ENCODE measurements around the gene ACOT11. TPM values are rescaled to one million over a fixed set of nuclear protein-coding genes. Genes with fewer than 3 reads are reported as not detected.

The ACOT11 gene
- polyA plus RNA-seq, 1 donor (not counting 4 experiments of a cell fraction or from before 2014, with no cell fraction given): 3.4 TPM

- H3K4me2 ChIP-seq (ENCODE audit: control insufficient read depth, extremely low read depth, insufficient read depth, low read depth, low read length): no peak overlapping the region
- H4K20me1 ChIP-seq (ENCODE audit: control insufficient read depth, extremely low read depth, insufficient read depth, low read length): no peaks in the 10 kb centered on the region
Observed at GRCh38 chr1:54645806-54646676, 98.0 kb downstream of the ACOT11 start.

GRCh38 chr1:54649130-54649898, 101.3 kb downstream of the ACOT11 start:
- H3K27me3 ChIP-seq (ENCODE audit: control insufficient read depth, extremely low read depth, insufficient read depth, low read length): peaks cover 13% of the 10 kb centered on the region
- H3K9ac ChIP-seq (ENCODE audit: control insufficient read depth, extremely low read depth, insufficient read depth, low read length): no peak overlapping the region
- no peak overlapping the region for H3K27ac ChIP-seq (ENCODE audit: control insufficient read depth, insufficient read depth, low read length)
- no peak overlapping the region for H2AFZ ChIP-seq (ENCODE audit: control insufficient read depth, low read length)
- no peak overlapping the region for H3K4me2 ChIP-seq (ENCODE audit: control insufficient read depth, extremely low read depth, insufficient read depth, low read depth, low read length)
- H3K36me3 ChIP-seq (ENCODE audit: control insufficient read depth in 2 of 2, extremely low read depth in 1 of 2, insufficient read depth in 2 of 2, low read length in 2 of 2): no peaks in the 10 kb centered on the region
- H3K9me3 ChIP-seq (ENCODE audit: control insufficient read depth, low read depth, low read length): no peaks in the 10 kb centered on the region
- dilution Hi-C loops (cut with MboI; ENCODE audit: extremely low pct_ligation_motif_present, low sequenced_read_pairs): no loop called here
- H3K4me1 ChIP-seq (ENCODE audit: control insufficient read depth, extremely low read depth, insufficient read depth, low read length): no peaks in the 10 kb centered on the region
- DNase-seq (ENCODE audit: low read depth, low spot score) (no peak), FAIRE-seq (no peak)
- no peaks in the 10 kb centered on the region for H3K9me1 ChIP-seq (ENCODE audit: control insufficient read depth, extremely low read depth, insufficient read depth, low read length)
- H3K79me2 ChIP-seq (ENCODE audit: control insufficient read depth, insufficient read depth, low read length): no peaks in the 10 kb centered on the region
- H4K20me1 ChIP-seq (ENCODE audit: control insufficient read depth, extremely low read depth, insufficient read depth, low read length): no peaks in the 10 kb centered on the region
- H3K4me3 ChIP-seq (ENCODE audit: control insufficient read depth in 2 of 3, extremely low read depth in 1 of 3, insufficient read depth in 2 of 3, low read depth in 1 of 3, low read length in 3 of 3): no peak overlapping the region
- no peak for TF ChIP-seq CTCF (optimal IDR thresholded peaks at IDR 0.05 in 1 of 3, IDR thresholded peaks at IDR 0.05 in 1 of 3, conservative IDR thresholded peaks at IDR 0.05 in 1 of 3; ENCODE audit: extremely low read depth in 1 of 3, insufficient read depth in 2 of 3, low read length in 3 of 3)
- no peak for TF ChIP-seq EZH2 (IDR thresholded peaks at IDR 0.05; ENCODE audit: low read length)

More at GRCh38 chr1:54645806-54646676, 98.0 kb downstream of the ACOT11 start:
- Histone ChIP-seq H3K4me3 (ENCODE audit: control insufficient read depth in 2 of 3, extremely low read depth in 1 of 3, insufficient read depth in 2 of 3, low read depth in 1 of 3, low read length in 3 of 3) (no peak overlapping the region), H3K9me3 (ENCODE audit: control insufficient read depth, low read depth, low read length) (peaks cover 2% of the 10 kb centered on the region), H3K36me3 (ENCODE audit: control insufficient read depth in 2 of 2, extremely low read depth in 1 of 2, insufficient read depth in 2 of 2, low read length in 2 of 2) (no peaks in the 10 kb centered on the region), H3K9ac (ENCODE audit: control insufficient read depth, extremely low read depth, insufficient read depth, low read length) (no peak overlapping the region), H3K27ac (ENCODE audit: control insufficient read depth, insufficient read depth, low read length) (no peak overlapping the region), H3K27me3 (ENCODE audit: control insufficient read depth, extremely low read depth, insufficient read depth, low read length) (peaks cover 9% of the 10 kb centered on the region), H3K4me1 (ENCODE audit: control insufficient read depth, extremely low read depth, insufficient read depth, low read length) (no peaks in the 10 kb centered on the region), H3K9me1 (ENCODE audit: control insufficient read depth, extremely low read depth, insufficient read depth, low read length) (no peaks in the 10 kb centered on the region), H2AFZ (ENCODE audit: control insufficient read depth, low read length) (no peak overlapping the region), H3K79me2 (ENCODE audit: control insufficient read depth, insufficient read depth, low read length) (no peaks in the 10 kb centered on the region)
- TF ChIP-seq CTCF (optimal IDR thresholded peaks at IDR 0.05 in 1 of 3, IDR thresholded peaks at IDR 0.05 in 1 of 3, conservative IDR thresholded peaks at IDR 0.05 in 1 of 3; ENCODE audit: extremely low read depth in 1 of 3, insufficient read depth in 2 of 3, low read length in 3 of 3): no peak
- no peak for TF ChIP-seq EZH2 (IDR thresholded peaks at IDR 0.05; ENCODE audit: low read length)
- DNase-seq (ENCODE audit: low read depth, low spot score): no peak
- dilution Hi-C loops (cut with MboI; ENCODE audit: extremely low pct_ligation_motif_present, low sequenced_read_pairs): no loop called here
- FAIRE-seq: no peak
